GM21737 (cell line): ENCODE measurements around the gene PEAK3.

Experiments
- ATAC-seq: cut with Tn5 transposase; IDR thresholded peaks from one replicate; pipeline ENCODE4 v1.9.1; 2021; ENCODE audit warnings: mild to moderate bottlenecking, moderate library complexity; ENCODE audit not compliant: unreplicated experiment

Gene PEAK3

GRCh38 chr19:2252055-2252796 lies 29.7 kb downstream of the PEAK3 start:
- ATAC-seq = no peak

GRCh38 chr19:2251106-2252054 lies 30.6 kb downstream of the PEAK3 start:
- no peak for ATAC-seq

GRCh38 chr19:2250766-2251105 lies 31.2 kb downstream of the PEAK3 start:
- no peak for ATAC-seq

- no peak for ATAC-seq
These were observed 31.9 kb downstream of the PEAK3 start for GRCh38 chr19:2249880-2250765.

GRCh38 chr19:2249010-2249866 lies 32.7 kb downstream of the PEAK3 start, which contains the start of gene AMH:
Gene AMH (plus strand): TSS chr19:2249323. CDS start chr19:2249333, 10 bp downstream.
- ATAC-seq = no peak

- no peak for ATAC-seq
These were observed 33.6 kb downstream of the PEAK3 start for GRCh38 chr19:2248136-2249009.

- ATAC-seq = no peak
These were observed 34.4 kb downstream of the PEAK3 start for GRCh38 chr19:2247433-2248101.

GRCh38 chr19:2246801-2247361 lies 35.1 kb downstream of the PEAK3 start:
- ATAC-seq = no peak

- ATAC-seq = no peak
These were observed 35.9 kb downstream of the PEAK3 start for GRCh38 chr19:2246014-2246620.

- no peak for ATAC-seq
These were observed 36.7 kb downstream of the PEAK3 start for GRCh38 chr19:2245273-2245672.

GRCh38 chr19:2244486-2244885 lies 37.5 kb downstream of the PEAK3 start:
- no peak for ATAC-seq

- no peak for ATAC-seq
These were observed 37.9 kb downstream of the PEAK3 start for GRCh38 chr19:2244125-2244411.

- no peak for ATAC-seq
These were observed 38.5 kb downstream of the PEAK3 start for GRCh38 chr19:2243274-2244124.

- no peak for ATAC-seq
These were observed 39.2 kb downstream of the PEAK3 start for GRCh38 chr19:2242816-2243215.

- ATAC-seq = no peak
These were observed 39.9 kb downstream of the PEAK3 start for GRCh38 chr19:2242092-2242537.

GRCh38 chr19:2240881-2241760 lies 40.9 kb downstream of the PEAK3 start:
- no peak for ATAC-seq
